A549 (cell line): ENCODE results near the gene SEC31A. TPM values are rescaled to one million over a fixed set of nuclear protein-coding genes. Genes with fewer than 3 reads are reported as not detected.

Source experiments
- ATAC-seq, 2 experiments: fragments of 200-7000 bp in 1 of 2; fragments of >200 bp in 1 of 2; cut with Nextera tagmentation in 1 of 2; cut with Tn5 transposase in 1 of 2; 3 replicates each; pipeline versions ENCODE4 v1.8.0 to v1.9.1; 2018 to 2020; ENCODE audit warnings: mild to moderate bottlenecking in 1 of 2, moderate library complexity in 1 of 2
- CTCF ChIA-PET: fragments of 300-600 bp; sonication (Branson Sonifier 250); formaldehyde crosslinking; extraction: SDS; loops from one replicate; lab custom pipeline; 2021; ENCODE audit warnings: antibody characterized with exemption, inconsistent platforms; lab: Yijun Ruan, JAX
- POLR2A ChIA-PET: fragments of 350-600 bp; formaldehyde crosslinking; extraction: SDS; loops from one replicate; lab custom pipeline; 2021; ENCODE audit warnings: antibody characterized with exemption, inconsistent platforms; lab: Yijun Ruan, JAX
- DNase-seq, 2 experiments: peaks; one replicate each; pipeline versions ENCODE4 v3.0.0 to v3.0.0-alpha.2; 2011 to 2016; ENCODE audit warnings: low read depth in 1 of 2, low spot score in 1 of 2
- FAIRE-seq: peaks from 2 replicates; lab custom pipeline; 2011; peaks lifted over from hg19 to GRCh38; lab: Jason Lieb, UNC
- H3K27ac ChIP-seq, 2 experiments: fragments of >200 bp; sonication (Bioruptor Twin); formaldehyde crosslinking; 3 replicates each; pipeline ENCODE4 v1.5.1; 2016 to 2017
- H3K4me1 ChIP-seq: fragments of >200 bp; sonication (Bioruptor Twin); formaldehyde crosslinking; 3 replicates; pipeline ENCODE4 v1.6.1; 2016
- H3K4me2 ChIP-seq: fragments of >200 bp; sonication (Bioruptor Twin); formaldehyde crosslinking; 3 replicates; pipeline ENCODE4 v1.6.1; 2016
- H3K4me3 ChIP-seq: fragments of >200 bp; sonication (Bioruptor Twin); formaldehyde crosslinking; 3 replicates; pipeline ENCODE4 v1.5.1; 2016
- H3K9me3 ChIP-seq: fragments of >200 bp; sonication (Bioruptor Twin); formaldehyde crosslinking; 3 replicates; pipeline ENCODE4 v1.6.1; 2016
- BHLHE40 ChIP-seq: IDR thresholded peaks from 2 replicates; pipeline ENCODE4 v1.6.1; 2012; ENCODE audit warnings: low read depth, low read length, inconsistent platforms
- CHD2 ChIP-seq: fragments of 150-350 bp; IDR thresholded peaks from 2 replicates; pipeline ENCODE4 v1.6.1; 2014; ENCODE audit warnings: low read length; ENCODE audit not compliant: partially characterized antibody
- CHD4 ChIP-seq: fragments of 200-600 bp; sonication (generic); IDR thresholded peaks from 2 replicates; pipeline ENCODE4 v1.6.1; 2016; ENCODE audit warnings: antibody characterized with exemption, mild to moderate bottlenecking, borderline replicate concordance
- ESRRA ChIP-seq: fragments of 150-350 bp; IDR thresholded peaks from 2 replicates; pipeline ENCODE4 v1.6.1; 2014; ENCODE audit warnings: mild to moderate bottlenecking, low read length, borderline replicate concordance
- FOSB ChIP-seq: fragments of 250-450 bp; sonication (Bioruptor Pico); IDR thresholded peaks from 2 replicates; pipeline ENCODE4 v1.5.0; 2020; ENCODE audit warnings: mild to moderate bottlenecking, moderate library complexity
- FOXS1 ChIP-seq: fragments of 250-450 bp; sonication (Bioruptor Pico); IDR thresholded peaks from 2 replicates; pipeline ENCODE4 v1.5.0; 2020; ENCODE audit warnings: mild to moderate bottlenecking, moderate library complexity
- GATA3 ChIP-seq: IDR thresholded peaks from 2 replicates; pipeline ENCODE4 v1.6.1; 2012; ENCODE audit warnings: borderline replicate concordance
- HDAC2 ChIP-seq: fragments of 200-600 bp; sonication (generic); IDR thresholded peaks from 2 replicates; pipeline ENCODE4 v1.6.1; 2016
- HOXB13 ChIP-seq: fragments of 250-450 bp; sonication (Bioruptor Pico); IDR thresholded peaks from 2 replicates; pipeline ENCODE4 v1.5.0; 2020; ENCODE audit warnings: low read depth, mild to moderate bottlenecking, moderate library complexity
- HOXB5 ChIP-seq: fragments of 250-450 bp; sonication (Bioruptor Pico); IDR thresholded peaks from 2 replicates; pipeline ENCODE4 v1.5.0; 2020; ENCODE audit warnings: mild to moderate bottlenecking, moderate library complexity
- JUN ChIP-seq, 2 experiments: fragments of >200 bp; sonication (Bioruptor Twin); formaldehyde crosslinking; IDR thresholded peaks; 2 replicates in 1 of 2; 3 replicates in 1 of 2; pipeline ENCODE4 v1.6.1; 2016 to 2017
- KDM1A ChIP-seq: fragments of 200-600 bp; sonication (generic); IDR thresholded peaks from 2 replicates; pipeline ENCODE4 v1.6.1; 2016; ENCODE audit warnings: low read depth, mild to moderate bottlenecking
- MAZ ChIP-seq: fragments of 150-350 bp; IDR thresholded peaks from 2 replicates; pipeline ENCODE4 v1.6.1; 2014; ENCODE audit warnings: antibody characterized with exemption, low read depth, low read length, borderline replicate concordance
- NFE2L2 ChIP-seq: fragments of 150-350 bp; conservative IDR thresholded peaks from 2 replicates; pipeline ENCODE4 v1.6.1; 2014; ENCODE audit warnings: low read length
- POLR2A ChIP-seq: IDR thresholded peaks from 2 replicates; pipeline ENCODE4 v1.6.1; 2012; ENCODE audit warnings: mild to moderate bottlenecking, low read length
- RAD21 ChIP-seq, 2 experiments: fragments of >200 bp in 1 of 2; sonication (Bioruptor Twin) in 1 of 2; formaldehyde crosslinking in 1 of 2; IDR thresholded peaks in 1 of 2; conservative IDR thresholded peaks in 1 of 2; 2 replicates in 1 of 2; 3 replicates in 1 of 2; pipeline ENCODE4 v1.6.1; 2012 to 2018; ENCODE audit warnings: inconsistent platforms in 1 of 2
- RARB ChIP-seq: fragments of 250-450 bp; sonication (Bioruptor Pico); IDR thresholded peaks from 2 replicates; pipeline ENCODE4 v1.8.0; 2021; ENCODE audit warnings: mild to moderate bottlenecking, moderate library complexity
- RCOR1 ChIP-seq: fragments of 150-350 bp; IDR thresholded peaks from 2 replicates; pipeline ENCODE4 v1.6.1; 2014; ENCODE audit warnings: antibody characterized with exemption, low read length, low read depth
- REST ChIP-seq: fragments of 200-600 bp; sonication (generic); IDR thresholded peaks from 2 replicates; pipeline ENCODE4 v1.6.1; 2016; ENCODE audit warnings: antibody characterized with exemption, mild to moderate bottlenecking, moderate library complexity
- SREBF2 ChIP-seq: fragments of 450-650 bp; IDR thresholded peaks from 2 replicates; pipeline ENCODE4 v1.6.1; 2014; ENCODE audit warnings: mild to moderate bottlenecking, moderate library complexity
- WGBS: methylation state at CpG from one replicate; pipeline ENCODE4 v1.1.6; 2017; ENCODE audit errors: missing lambda C conversion rate; 5-methylcytosine and 5-hydroxymethylcytosine counted together
- polyA plus RNA-seq, 4 experiments: library from polyadenylated mRNA; depleted of rRNA in 3 of 4; stranded (reverse); fragments of >200 nt; fragmentation: RNase III in 1 of 4; extraction: RNeasy Plus Mini Kit Qiagen cat#74134 plus additional on column Dnase treatment in 1 of 4; gene quantifications; 2 replicates in 3 of 4; 3 replicates in 1 of 4; pipeline ENCODE4 v1.2.3, GENCODE V29; 2011 to 2017
- TF ChIP-seq, protein P1 (sequence below): fragments of 450-650 bp; IDR thresholded peaks from 2 replicates; pipeline ENCODE4 v1.6.1; 2014; ENCODE audit warnings: antibody characterized with exemption
- TF ChIP-seq, protein P2 (sequence below): fragments of >200 bp; sonication (Bioruptor Twin); formaldehyde crosslinking; IDR thresholded peaks from 3 replicates; pipeline ENCODE4 v1.6.1; 2016
- TF ChIP-seq, protein P3 (sequence below): fragments of >200 bp; sonication (Bioruptor Twin); formaldehyde crosslinking; IDR thresholded peaks from 3 replicates; pipeline ENCODE4 v1.5.1; 2016

Gene SEC31A
- polyA plus RNA-seq, 2 of the 4 experiments (the other 2 are of a cell fraction), result 67.8 to 127 TPM

DNA sequence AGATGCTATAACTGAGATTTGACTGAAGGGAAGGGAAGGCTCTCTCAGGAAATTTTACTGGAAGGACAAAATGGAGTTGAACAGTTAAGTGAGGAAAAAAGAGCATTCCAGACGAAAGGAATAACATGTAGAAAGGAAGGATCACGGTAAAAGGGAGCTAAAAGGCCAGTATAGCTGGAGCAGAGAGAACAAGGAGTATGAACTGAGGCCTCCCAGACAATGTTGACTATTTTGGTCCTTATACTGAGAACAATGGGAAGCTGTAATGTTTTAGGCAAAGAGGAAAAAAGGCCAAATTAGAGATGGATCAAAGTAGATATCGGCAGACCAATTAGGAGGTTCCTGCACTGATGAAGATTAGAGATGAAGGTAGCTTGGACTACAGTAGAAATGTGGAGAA lies 65.5 kb downstream of the SEC31A start:
- TF ChIP-seq, protein P1, sequence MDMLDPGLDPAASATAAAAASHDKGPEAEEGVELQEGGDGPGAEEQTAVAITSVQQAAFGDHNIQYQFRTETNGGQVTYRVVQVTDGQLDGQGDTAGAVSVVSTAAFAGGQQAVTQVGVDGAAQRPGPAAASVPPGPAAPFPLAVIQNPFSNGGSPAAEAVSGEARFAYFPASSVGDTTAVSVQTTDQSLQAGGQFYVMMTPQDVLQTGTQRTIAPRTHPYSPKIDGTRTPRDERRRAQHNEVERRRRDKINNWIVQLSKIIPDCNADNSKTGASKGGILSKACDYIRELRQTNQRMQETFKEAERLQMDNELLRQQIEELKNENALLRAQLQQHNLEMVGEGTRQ, result no peak
- no peak for TF ChIP-seq RARB
- no peak overlapping the region for H3K4me2 ChIP-seq
- CTCF ChIA-PET, result no interaction called here
- DNase-seq (no peak), ATAC-seq (no peak), FAIRE-seq (no peak)
- no peaks in the 10 kb centered on the region for H3K9me3 ChIP-seq
- H3K4me1 ChIP-seq, result no peaks in the 10 kb centered on the region
- H3K4me3 ChIP-seq, result no peak overlapping the region
- no peak overlapping the region for H3K27ac ChIP-seq
- POLR2A ChIA-PET, result no interaction called here
- 75% methylated on average over 3 of the region's 3 CpGs for WGBS

DNA sequence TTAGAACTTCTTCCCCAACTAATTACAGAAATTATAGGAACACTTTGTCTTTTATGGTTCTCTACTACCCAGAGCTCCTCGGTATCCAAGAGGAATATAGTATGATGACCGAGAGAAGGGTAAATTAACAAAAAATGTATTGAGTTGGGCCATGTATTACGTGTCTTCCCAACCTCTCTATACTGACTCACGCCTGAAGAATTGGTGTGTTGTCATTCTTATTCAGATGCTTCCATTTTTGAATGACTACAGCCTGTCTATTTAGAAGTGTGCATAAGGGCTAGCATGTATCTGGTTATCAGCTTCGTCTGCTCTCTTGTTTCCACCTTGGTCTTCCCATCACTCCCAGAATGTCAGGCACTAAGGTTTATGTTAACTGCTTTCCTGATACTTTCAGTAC lies 67.9 kb downstream of the SEC31A start:
- WGBS, result 89% methylated on average over 5 of the region's 5 CpGs
- Histone ChIP-seq H3K9me3 (no peaks in the 10 kb centered on the region), H3K4me3 (no peak overlapping the region), H3K4me1 (no peaks in the 10 kb centered on the region), H3K4me2 (no peak overlapping the region), H3K27ac (no peak overlapping the region)
- no peak for FAIRE-seq
- no peak for ATAC-seq
- POLR2A ChIA-PET, result no interaction called here
- TF ChIP-seq JUN (IDR thresholded peaks at IDR 0.05), result no peak
- CTCF ChIA-PET, result interaction anchor here (0.9 kb wide), 1 partner anchor 20 kb away, joined by 3 read pairs; no protein-coding TSS in a partner anchor
- DNase-seq, result no peak

- CTCF ChIA-PET, result no interaction called here
- TF ChIP-seq RAD21 (conservative IDR thresholded peaks at IDR 0.05 in 1 of 2, IDR thresholded peaks at IDR 0.05 in 1 of 2) (no peak), HDAC2 (no peak), SREBF2 (no peak), FOSB (CRISPR knock-in tag) (no peak), POLR2A (no peak), GATA3 (no peak), MAZ (no peak), CHD2 (no peak), HOXB5 (CRISPR knock-in tag) (no peak), KDM1A (no peak)
These were observed 70.3 kb downstream of the SEC31A start for GRCh38 chr4:82820689-82821088.

DNA sequence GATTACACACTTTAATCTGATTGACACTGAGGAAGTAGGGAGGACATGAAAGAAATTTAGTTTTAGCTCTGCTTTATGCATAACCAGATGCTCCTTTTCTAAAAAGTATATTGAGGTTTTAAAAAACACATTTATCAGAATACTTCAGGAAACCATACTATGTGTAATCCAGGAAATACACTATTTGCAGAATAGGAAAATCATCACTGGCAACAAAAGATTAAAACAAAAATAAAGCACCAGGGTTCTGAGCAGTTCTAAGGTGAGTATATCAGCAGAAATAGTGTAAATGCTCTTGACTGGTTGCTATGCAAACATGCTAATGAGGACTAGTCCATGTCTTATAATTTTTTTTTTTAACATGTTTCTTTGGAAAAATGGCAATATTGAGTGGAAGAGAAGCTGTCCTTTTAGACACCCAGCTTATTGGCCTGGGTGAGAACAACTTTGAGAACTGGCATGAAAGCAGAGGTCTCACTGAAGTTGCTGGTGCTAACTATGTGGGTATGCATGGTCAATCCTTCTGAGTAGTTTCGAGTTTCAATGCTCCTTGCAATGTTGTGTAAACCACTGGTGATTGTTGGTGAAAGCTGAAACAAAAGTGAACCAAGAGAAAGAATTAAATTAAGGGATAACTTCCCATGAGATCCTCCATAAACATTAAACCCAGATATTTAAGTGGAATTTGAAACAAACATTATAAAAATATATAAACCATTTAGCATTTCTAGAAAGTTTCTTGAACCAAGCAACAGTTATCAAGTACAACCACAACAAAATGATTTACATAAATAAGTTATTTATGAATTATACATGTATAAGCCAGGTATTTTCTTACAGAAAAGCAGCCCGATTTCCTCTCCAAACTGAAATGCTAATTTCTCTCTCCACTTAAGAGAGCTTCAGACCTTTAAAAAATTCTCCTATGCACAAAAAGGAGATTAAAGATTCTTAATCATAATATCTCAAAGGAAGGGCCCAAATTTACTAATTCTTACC lies 72.0 kb downstream of the SEC31A start:
- DNase-seq (no peak), ATAC-seq (no peak), FAIRE-seq (no peak)
- POLR2A ChIA-PET, result no interaction called here
- no peak for TF ChIP-seq RAD21 (conservative IDR thresholded peaks at IDR 0.05 in 1 of 2, IDR thresholded peaks at IDR 0.05 in 1 of 2)
- TF ChIP-seq, protein P2, sequence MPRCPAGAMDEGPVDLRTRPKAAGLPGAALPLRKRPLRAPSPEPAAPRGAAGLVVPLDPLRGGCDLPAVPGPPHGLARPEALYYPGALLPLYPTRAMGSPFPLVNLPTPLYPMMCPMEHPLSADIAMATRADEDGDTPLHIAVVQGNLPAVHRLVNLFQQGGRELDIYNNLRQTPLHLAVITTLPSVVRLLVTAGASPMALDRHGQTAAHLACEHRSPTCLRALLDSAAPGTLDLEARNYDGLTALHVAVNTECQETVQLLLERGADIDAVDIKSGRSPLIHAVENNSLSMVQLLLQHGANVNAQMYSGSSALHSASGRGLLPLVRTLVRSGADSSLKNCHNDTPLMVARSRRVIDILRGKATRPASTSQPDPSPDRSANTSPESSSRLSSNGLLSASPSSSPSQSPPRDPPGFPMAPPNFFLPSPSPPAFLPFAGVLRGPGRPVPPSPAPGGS, result no peak
- TF ChIP-seq CHD4, result no peak
- no peak for TF ChIP-seq FOXS1 (CRISPR knock-in tag)
- no peak for TF ChIP-seq HOXB13
- TF ChIP-seq BHLHE40, result no peak
- TF ChIP-seq, protein P3, sequence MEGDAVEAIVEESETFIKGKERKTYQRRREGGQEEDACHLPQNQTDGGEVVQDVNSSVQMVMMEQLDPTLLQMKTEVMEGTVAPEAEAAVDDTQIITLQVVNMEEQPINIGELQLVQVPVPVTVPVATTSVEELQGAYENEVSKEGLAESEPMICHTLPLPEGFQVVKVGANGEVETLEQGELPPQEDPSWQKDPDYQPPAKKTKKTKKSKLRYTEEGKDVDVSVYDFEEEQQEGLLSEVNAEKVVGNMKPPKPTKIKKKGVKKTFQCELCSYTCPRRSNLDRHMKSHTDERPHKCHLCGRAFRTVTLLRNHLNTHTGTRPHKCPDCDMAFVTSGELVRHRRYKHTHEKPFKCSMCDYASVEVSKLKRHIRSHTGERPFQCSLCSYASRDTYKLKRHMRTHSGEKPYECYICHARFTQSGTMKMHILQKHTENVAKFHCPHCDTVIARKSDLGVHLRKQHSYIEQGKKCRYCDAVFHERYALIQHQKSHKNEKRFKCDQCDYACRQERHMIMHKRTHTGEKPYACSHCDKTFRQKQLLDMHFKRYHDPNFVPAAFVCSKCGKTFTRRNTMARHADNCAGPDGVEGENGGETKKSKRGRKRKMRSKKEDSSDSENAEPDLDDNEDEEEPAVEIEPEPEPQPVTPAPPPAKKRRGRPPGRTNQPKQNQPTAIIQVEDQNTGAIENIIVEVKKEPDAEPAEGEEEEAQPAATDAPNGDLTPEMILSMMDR, result no peak
- no peak for TF ChIP-seq RCOR1
- no peak for TF ChIP-seq SREBF2
- no peak for TF ChIP-seq NFE2L2
- no peak for TF ChIP-seq REST
- TF ChIP-seq ESRRA, result no peak
- Histone ChIP-seq H3K27ac (no peak overlapping the region), H3K9me3 (no peaks in the 10 kb centered on the region), H3K4me2 (no peak overlapping the region), H3K4me1 (no peaks in the 10 kb centered on the region), H3K4me3 (no peak overlapping the region)
- WGBS, result 82% methylated on average over 2 of the region's 2 CpGs
- CTCF ChIA-PET, result interaction anchor here (0.7 to 1.5 kb wide), 2 partner anchors 15 to 97 kb away, joined by 3 read pairs; no protein-coding TSS in a partner anchor

More at GRCh38 chr4:82820689-82821088, 70.3 kb downstream of the SEC31A start:
- 27% methylated on average over 2 of the region's 2 CpGs for WGBS
- POLR2A ChIA-PET, result no interaction called here
- Histone ChIP-seq H3K27ac (no peak overlapping the region), H3K4me2 (no peak overlapping the region), H3K4me3 (no peak overlapping the region), H3K4me1 (no peaks in the 10 kb centered on the region), H3K9me3 (no peaks in the 10 kb centered on the region)
- FAIRE-seq (no peak), DNase-seq (no peak), ATAC-seq (no peak)
